GM19023 (cell line): ENCODE measurements around the gene FRY.
A peak's percentile ranks its signal among the peaks of the same experiment; 100 is the strongest.

Experiments
- ATAC-seq: cut with Tn5 transposase; IDR thresholded peaks from one replicate; pipeline ENCODE4 v1.9.1; 2021; ENCODE audit warnings: mild to moderate bottlenecking, moderate library complexity; ENCODE audit not compliant: unreplicated experiment

The FRY gene

DNA sequence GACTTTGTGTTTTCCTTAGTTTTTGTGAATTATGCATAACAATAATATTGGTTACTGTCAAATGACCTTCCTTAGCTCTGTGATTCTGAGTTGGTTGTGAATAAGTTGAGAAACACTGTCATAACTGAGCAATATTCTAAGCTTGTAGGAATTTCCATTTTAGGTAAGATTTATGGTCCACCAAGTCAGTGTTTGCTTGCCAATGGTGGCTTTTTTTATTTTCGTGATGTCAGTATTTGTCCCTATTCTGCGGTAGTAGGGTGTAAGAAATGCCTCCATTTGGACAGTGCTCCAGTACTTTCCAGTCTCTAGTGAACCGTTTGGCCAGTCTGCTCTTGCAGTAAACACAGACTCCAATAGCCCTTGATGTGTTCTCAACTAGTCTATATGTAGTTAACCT lies 94.7 kb downstream of the FRY start:
- ATAC-seq: no peak

DNA sequence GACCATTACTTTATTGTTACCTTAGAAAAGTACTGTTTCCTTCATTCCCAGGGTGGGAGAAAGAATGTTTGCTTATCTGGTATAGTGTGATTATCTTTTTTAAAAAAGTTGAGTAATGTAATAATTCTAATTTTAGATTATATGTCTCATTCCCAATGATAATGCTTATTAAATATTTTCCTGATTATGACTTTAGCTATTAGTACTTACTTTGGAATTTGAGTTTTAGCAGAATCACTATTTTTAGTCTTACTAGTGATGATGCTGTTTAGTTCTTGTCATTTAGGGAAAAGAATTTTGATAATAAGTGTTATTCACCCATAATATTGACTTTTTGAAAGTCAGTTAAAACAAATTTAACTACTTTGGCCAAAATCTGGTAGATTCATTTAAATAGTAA lies 95.2 kb downstream of the FRY start:
- no peak for ATAC-seq

DNA sequence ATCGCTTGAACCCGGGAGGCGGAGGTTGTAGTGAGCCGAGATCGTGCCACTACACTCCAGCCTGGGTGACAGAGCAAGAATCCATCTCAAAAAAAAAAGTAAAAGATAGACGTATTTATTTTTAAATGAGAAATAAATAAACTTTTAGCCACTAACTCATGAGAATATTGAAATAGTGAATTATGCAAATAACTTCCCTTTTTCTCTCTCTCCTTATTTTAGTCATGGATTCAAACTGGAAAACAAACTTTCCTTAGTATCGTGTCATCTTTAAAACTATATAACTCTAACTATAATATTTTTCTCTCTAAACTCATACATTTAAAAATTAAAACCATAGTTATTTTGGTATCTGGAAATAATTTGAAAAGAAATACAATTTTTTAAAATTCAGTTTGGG lies 96.1 kb downstream of the FRY start:
- no peak for ATAC-seq

- no peak for ATAC-seq
These were observed 102.9 kb downstream of the FRY start for GRCh38 chr13:32134241-32135055.

GRCh38 chr13:32135056-32135390 lies 103.4 kb downstream of the FRY start:
- ATAC-seq: no peak

DNA sequence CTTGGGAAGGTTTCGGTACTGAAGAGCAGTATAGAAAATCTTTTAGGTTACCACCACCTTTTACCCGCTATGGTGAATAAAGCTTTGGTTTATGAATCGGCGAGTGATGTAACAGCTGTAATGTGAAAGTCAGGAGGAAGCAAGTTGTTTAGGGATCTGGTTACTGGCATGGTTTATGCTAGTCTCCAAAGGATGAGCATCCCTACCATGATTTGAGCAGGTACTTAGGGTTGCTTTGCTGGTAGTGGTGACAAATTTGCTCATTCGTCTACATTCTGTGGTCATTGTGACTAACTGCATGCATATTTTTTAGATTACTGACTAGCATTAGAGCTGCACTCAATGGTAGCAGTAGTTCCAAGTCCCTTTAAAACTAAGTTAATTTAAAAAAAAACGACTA lies 104.1 kb downstream of the FRY start:
- ATAC-seq: no peak

- no peak for ATAC-seq
These were observed 104.5 kb downstream of the FRY start for GRCh38 chr13:32136061-32136460.

DNA sequence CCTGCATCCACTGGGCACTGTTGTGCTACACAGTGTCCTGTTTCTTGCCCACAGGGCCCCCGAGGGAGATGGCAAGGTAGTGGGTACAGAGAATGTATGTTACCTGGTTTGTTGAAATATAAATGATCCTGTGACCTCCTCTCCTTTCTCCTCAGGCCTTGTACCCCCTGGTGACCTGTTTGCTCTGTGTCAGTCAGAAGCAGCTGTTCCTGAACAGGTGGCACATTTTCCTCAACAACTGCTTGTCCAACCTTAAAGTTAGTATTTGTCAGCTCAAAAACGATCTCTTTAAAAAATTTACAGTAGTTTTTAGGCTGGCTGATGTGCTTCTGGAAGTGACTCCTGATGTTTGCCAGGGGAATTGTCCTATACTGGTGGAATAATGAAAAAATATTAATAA lies 105.1 kb downstream of the FRY start:
- no peak for ATAC-seq

- no peak for ATAC-seq
These were observed 107.7 kb downstream of the FRY start for GRCh38 chr13:32139251-32139650.

- ATAC-seq: no peak
These were observed 108.5 kb downstream of the FRY start for GRCh38 chr13:32140109-32140508.

GRCh38 chr13:32141462-32141861 lies 109.9 kb downstream of the FRY start:
- ATAC-seq: no peak

- ATAC-seq: no peak
These were observed 110.5 kb downstream of the FRY start for GRCh38 chr13:32142115-32142514.

GRCh38 chr13:32142956-32143375 lies 111.4 kb downstream of the FRY start:
- no peak for ATAC-seq

DNA sequence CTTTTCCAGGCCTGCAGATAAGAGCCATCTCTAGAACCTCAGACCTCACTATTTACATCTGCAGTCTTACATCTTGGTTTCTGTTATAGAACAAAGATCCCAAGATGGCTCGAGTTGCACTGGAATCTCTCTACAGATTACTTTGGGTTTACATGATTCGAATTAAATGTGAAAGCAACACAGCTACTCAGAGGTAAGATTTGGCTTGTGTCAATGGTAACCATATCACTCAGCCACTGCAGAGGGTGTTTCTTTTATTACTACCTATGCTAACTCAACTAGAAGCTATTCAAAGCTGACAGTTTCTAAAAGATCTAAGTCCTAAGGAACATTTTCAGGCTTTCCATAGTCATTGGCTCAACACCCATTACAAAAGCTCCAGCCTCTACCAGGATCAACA lies 115.6 kb downstream of the FRY start:
- ATAC-seq: no peak

- no peak for ATAC-seq
These were observed 116.4 kb downstream of the FRY start for GRCh38 chr13:32147976-32148375.

GRCh38 chr13:32150239-32150638 lies 118.7 kb downstream of the FRY start:
- ATAC-seq: no peak

DNA sequence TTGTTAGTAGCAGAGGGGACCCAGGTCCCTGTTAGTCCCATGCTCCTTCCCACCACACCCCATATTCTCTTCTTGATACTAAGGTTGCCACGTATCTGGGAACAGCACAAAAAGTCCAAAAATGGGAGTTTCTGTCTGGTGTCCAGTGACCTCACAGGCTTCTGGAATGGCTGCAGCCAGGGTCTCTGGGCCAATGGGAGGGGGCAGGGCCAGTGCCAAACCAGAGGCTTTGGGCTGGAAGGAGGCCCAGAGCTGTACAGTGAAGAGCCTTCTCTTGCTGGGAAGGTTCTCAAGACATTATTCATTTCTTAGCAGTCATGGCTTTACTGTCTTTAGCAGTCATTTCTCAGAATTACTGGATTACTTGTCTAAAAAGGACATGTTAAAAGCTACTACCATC lies 119.2 kb downstream of the FRY start:
- no peak for ATAC-seq

GRCh38 chr13:32151240-32151639 lies 119.7 kb downstream of the FRY start:
- ATAC-seq: no peak

DNA sequence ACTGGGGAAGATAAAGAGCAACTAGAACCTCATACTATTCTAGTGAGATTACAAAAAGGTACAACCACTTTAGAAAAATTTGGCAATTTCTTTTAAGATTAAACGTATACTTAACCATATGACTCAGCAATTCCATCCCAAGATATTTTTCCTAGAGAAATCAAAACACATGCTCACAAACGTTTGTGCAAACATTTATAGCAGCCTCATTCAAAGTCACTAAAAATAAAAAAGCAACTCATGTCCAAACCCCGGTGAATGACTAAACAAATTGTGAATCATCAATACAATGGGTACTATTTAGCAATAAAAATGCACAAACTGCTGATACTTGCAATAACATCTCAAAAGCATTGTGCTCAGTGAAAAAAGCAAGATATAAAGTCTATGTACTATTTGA lies 121.5 kb downstream of the FRY start:
- no peak for ATAC-seq

DNA sequence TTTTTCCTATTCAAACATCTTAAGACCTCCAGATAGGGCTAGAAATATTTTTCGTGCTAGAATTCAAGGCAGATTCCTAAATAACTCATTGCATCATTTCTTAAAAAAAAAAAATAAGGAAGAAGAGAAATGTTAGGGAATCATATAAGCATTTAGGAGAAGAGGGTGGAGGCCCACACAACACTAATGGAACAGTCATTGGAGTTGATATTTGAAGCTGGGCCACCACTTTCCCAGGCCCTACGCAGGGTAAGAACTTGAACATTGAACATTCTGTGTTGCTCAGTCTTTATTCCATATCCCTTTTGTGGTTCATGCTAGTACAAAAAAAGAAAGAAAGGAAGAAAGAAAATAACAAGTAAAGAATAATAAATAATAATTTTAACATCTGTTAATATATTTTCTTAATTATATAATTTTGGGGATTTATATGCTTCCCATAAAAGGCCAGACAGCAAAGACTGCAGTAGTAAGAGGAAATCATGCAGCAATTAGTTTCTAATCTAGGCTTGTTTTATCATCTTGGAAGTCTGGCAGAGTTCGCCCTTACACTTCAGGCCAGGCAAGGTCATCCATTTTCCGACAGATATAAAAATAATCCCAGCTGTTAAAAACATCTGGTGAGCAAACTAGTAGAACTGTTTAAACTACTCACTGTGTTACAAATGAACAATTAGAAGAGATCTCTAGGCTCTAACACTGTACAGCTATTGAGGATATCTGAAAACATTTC lies 127.7 kb downstream of the FRY start:
- ATAC-seq: no peak

GRCh38 chr13:32162395-32163005 lies 130.9 kb downstream of the FRY start:
- no peak for ATAC-seq

DNA sequence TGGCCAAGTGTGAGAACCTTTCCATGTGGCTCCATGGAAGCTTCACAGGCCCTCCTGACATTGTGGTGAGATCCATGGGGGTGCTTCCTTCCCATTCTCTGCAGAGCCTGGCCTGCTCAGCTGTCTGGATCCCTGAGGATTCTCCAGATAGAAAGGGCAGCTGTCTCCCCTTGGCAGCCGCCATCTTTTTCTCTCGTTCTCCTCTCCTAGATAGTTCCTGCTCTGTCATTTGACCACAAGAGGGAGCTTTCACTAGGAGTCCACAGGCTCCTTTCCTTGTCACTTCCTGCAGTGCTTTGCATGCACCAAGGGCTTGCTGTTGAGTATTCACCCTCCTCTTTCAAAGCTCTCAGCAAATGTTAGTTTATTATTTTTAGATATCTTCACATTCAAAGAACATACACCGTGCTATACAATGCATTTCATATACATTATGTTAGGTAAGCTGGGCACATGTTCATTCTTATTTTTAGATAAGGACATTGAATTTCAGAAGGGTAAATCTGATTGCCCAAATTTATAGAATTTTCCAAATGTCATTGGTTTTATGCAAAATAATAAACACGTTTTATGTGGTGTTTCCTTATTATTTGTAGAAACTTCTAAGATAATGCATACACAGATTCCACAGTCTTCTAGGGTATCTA lies 133.2 kb downstream of the FRY start:
- ATAC-seq: peak; percentile 52
